Measurements from ENCODE around the gene ASF1B. TPM values are rescaled to one million over a fixed set of nuclear protein-coding genes. Genes with fewer than 3 reads are reported as not detected.

ASF1B gene
- total and polyA plus RNA-seq, 4 donors: 2.7 to 11.5 (median 8.6) TPM

Other genes starting within 250 kb of the ASF1B start
- gene BRME1, start 230.5 kb downstream of the ASF1B start, total RNA-seq: 1 to 10 TPM; 3.3 to 7.2 TPM
- gene BRME1, start 230.5 kb downstream of the ASF1B start, polyA plus RNA-seq (ENCODE audit: insufficient read length in 2 of 2): 10 to 100 TPM; 14.7 to 15.5 TPM
- 10 to 100 TPM; 11.8 to 27.4 TPM for gene CC2D1A, start 230.4 kb downstream of the ASF1B start, total RNA-seq
- 100 to 1,000 TPM in 1 of 2 donors, 10 to 100 TPM in 1; 81.1 to 112 TPM for gene CC2D1A, start 230.4 kb downstream of the ASF1B start, polyA plus RNA-seq (ENCODE audit: insufficient read length in 2 of 2)
- 1 to 10 TPM in 1 of 2 donors, under 1 TPM in 1; 0.30 to 1.2 TPM for gene PODNL1, start 198.2 kb downstream of the ASF1B start, total RNA-seq
- 1 to 10 TPM; 5.0 to 7.5 TPM for gene PODNL1, start 198.2 kb downstream of the ASF1B start, polyA plus RNA-seq (ENCODE audit: insufficient read length in 2 of 2)
- gene DCAF15, start 184.1 kb downstream of the ASF1B start, total RNA-seq: 10 to 100 TPM; 10.9 to 25.3 TPM
- gene DCAF15, start 184.1 kb downstream of the ASF1B start, polyA plus RNA-seq (ENCODE audit: insufficient read length in 2 of 2): 10 to 100 TPM; 45.3 to 49.9 TPM
- gene RFX1, start 130.3 kb downstream of the ASF1B start, total RNA-seq: 1 to 10 TPM; 2.6 to 5.8 TPM
- 10 to 100 TPM; 14.5 to 16.2 TPM for gene RFX1, start 130.3 kb downstream of the ASF1B start, polyA plus RNA-seq (ENCODE audit: insufficient read length in 2 of 2)
- not detected for gene RLN3, start 108.4 kb downstream of the ASF1B start, total RNA-seq
- not detected for gene RLN3, start 108.4 kb downstream of the ASF1B start, polyA plus RNA-seq (ENCODE audit: insufficient read length in 2 of 2)
- 1 to 10 TPM; 4.1 to 4.7 TPM for gene IL27RA, start 104.8 kb downstream of the ASF1B start, total RNA-seq
- gene IL27RA, start 104.8 kb downstream of the ASF1B start, polyA plus RNA-seq (ENCODE audit: insufficient read length in 2 of 2): 1 to 10 TPM; 5.6 to 5.7 TPM
- gene PALM3, start 74.5 kb downstream of the ASF1B start, total RNA-seq: 1 to 10 TPM; 1.7 to 4.0 TPM
- 10 to 100 TPM; 26.8 to 27.3 TPM for gene PALM3, start 74.5 kb downstream of the ASF1B start, polyA plus RNA-seq (ENCODE audit: insufficient read length in 2 of 2)
- 1 to 10 TPM; 1.2 to 5.2 TPM for gene MISP3, start 63.8 kb downstream of the ASF1B start, total RNA-seq
- 10 to 100 TPM; 10.9 to 12.4 TPM for gene MISP3, start 63.8 kb downstream of the ASF1B start, polyA plus RNA-seq (ENCODE audit: insufficient read length in 2 of 2)
- under 1 TPM in 1 of 2 donors, not detected in 1; 0.22 TPM for gene C19orf67, start 50.8 kb downstream of the ASF1B start, total RNA-seq
- under 1 TPM in 1 of 2 donors, not detected in 1; 0.21 TPM for gene C19orf67, start 50.8 kb downstream of the ASF1B start, polyA plus RNA-seq (ENCODE audit: insufficient read length in 2 of 2)
- gene SAMD1, start 45.8 kb downstream of the ASF1B start, total RNA-seq: 10 to 100 TPM; 19.9 to 34.9 TPM
- gene SAMD1, start 45.8 kb downstream of the ASF1B start, polyA plus RNA-seq (ENCODE audit: insufficient read length in 2 of 2): 10 to 100 TPM; 78.6 to 83.1 TPM
- gene PRKACA, start 18.8 kb downstream of the ASF1B start, total RNA-seq: 10 to 100 TPM; 44.1 to 77.8 TPM
- 100 to 1,000 TPM; 145 to 161 TPM for gene PRKACA, start 18.8 kb downstream of the ASF1B start, polyA plus RNA-seq (ENCODE audit: insufficient read length in 2 of 2)
- 10 to 100 TPM; 31.9 to 55.6 TPM for gene ADGRL1, start 69.6 kb upstream of the ASF1B start, total RNA-seq
- 100 to 1,000 TPM; 128 to 140 TPM for gene ADGRL1, start 69.6 kb upstream of the ASF1B start, polyA plus RNA-seq (ENCODE audit: insufficient read length in 2 of 2)
- 1 to 10 TPM; 7.3 to 7.8 TPM for gene ADGRE5, start 244.9 kb upstream of the ASF1B start, total RNA-seq
- gene ADGRE5, start 244.9 kb upstream of the ASF1B start, polyA plus RNA-seq (ENCODE audit: insufficient read length in 2 of 2): 1 to 10 TPM; 3.9 to 6.8 TPM

All from spinal cord (tissue), 4 donors.